ENCODE data around the gene AMDHD2.

DNA sequence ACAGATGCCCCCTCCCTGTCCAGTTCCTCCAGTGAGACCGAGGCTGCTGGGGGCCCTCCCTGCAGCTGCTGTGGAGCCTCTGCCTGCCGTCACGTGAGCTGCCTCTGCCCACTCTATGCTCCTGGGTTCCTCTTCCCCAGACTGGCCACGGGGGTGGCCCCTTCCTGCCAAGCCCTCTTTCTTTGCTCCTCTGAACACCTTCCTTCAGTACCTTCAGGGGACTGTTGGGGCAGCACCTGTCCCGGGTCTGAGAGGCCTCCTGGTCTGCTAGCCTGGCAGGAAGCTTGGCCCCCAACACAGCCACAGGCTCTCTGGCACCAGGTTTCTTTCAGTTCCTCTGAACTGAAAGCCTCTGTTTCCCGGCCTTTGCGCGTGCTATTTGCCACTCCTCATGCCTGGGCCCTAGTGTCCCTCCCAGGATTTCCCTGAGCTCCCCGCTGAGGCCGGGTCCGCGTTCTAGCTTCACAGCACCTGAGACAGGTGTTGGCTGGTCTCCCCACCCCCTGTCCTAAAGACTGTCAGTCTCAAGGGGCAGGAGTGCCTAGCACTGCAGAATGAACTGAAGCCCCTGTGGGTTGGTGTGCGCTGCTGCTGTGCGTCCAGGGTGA lies 13.0 kb upstream of the AMDHD2 start:
- TF ChIP-seq, protein P1, sequence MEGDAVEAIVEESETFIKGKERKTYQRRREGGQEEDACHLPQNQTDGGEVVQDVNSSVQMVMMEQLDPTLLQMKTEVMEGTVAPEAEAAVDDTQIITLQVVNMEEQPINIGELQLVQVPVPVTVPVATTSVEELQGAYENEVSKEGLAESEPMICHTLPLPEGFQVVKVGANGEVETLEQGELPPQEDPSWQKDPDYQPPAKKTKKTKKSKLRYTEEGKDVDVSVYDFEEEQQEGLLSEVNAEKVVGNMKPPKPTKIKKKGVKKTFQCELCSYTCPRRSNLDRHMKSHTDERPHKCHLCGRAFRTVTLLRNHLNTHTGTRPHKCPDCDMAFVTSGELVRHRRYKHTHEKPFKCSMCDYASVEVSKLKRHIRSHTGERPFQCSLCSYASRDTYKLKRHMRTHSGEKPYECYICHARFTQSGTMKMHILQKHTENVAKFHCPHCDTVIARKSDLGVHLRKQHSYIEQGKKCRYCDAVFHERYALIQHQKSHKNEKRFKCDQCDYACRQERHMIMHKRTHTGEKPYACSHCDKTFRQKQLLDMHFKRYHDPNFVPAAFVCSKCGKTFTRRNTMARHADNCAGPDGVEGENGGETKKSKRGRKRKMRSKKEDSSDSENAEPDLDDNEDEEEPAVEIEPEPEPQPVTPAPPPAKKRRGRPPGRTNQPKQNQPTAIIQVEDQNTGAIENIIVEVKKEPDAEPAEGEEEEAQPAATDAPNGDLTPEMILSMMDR (IDR thresholded peaks at IDR 0.05), result no peak
- TF ChIP-seq POLR2A (IDR thresholded peaks at IDR 0.05) (no peak), POLR2AphosphoS5 (IDR thresholded peaks at IDR 0.05) (no peak)
